Measurements from ENCODE around the gene CNTNAP2. TPM values are rescaled to one million over a fixed set of nuclear protein-coding genes. Genes with fewer than 3 reads are reported as not detected.

CNTNAP2 gene
- total RNA-seq, 1 experiment from 2014 or later: 64.5 TPM

GRCh38 chr7:147765301-147765700 lies 1648.7 kb downstream of the CNTNAP2 start:
- Mint-ChIP-seq H3K4me1 (no peaks in the 10 kb centered on the region), H3K4me3 (no peak overlapping the region), H3K36me3 (ENCODE audit: insufficient read depth in 1 of 3, low read depth in 3 of 3) (no peaks in the 10 kb centered on the region), H3K27ac (no peak overlapping the region), H3K27me3 (ENCODE audit: low read depth) (no peaks in the 10 kb centered on the region), H3K9me3 (no peaks in the 10 kb centered on the region)
- H2AFZ ChIP-seq (ENCODE audit: low read length): no peak overlapping the region
- H3K27me3 ChIP-seq (ENCODE audit: insufficient read depth, low read length): no peaks in the 10 kb centered on the region
- DNase-seq: no peak
- H3K23ac ChIP-seq (ENCODE audit: insufficient read length, low read depth, low read length): no peak overlapping the region
- H3K18ac ChIP-seq (ENCODE audit: insufficient read length, low read depth, low read length): no peak overlapping the region
- no peak overlapping the region for H3K56ac ChIP-seq (ENCODE audit: insufficient read length, low read depth, low read length)
- H3K9ac ChIP-seq (ENCODE audit: extremely low read depth, insufficient read length, low read length): no peak overlapping the region
- WGBS (ENCODE audit: extremely low coverage, insufficient read length, low lambda C conversion rate): no CpG with 5 or more reads among the region's 4 CpGs
- H2BK120ac ChIP-seq (ENCODE audit: low read depth, low read length, poor library complexity, severe bottlenecking): no peak overlapping the region
- no peaks in the 10 kb centered on the region for H3K79me2 ChIP-seq (ENCODE audit: insufficient read depth, low read length)
- H4K8ac ChIP-seq (replicated peaks; ENCODE audit: insufficient read length, low read depth, low read length): no peak overlapping the region
- no peaks in the 10 kb centered on the region for H3K79me1 ChIP-seq (ENCODE audit: insufficient read depth, low read depth, low read length, poor library complexity, severe bottlenecking)
- H4K91ac ChIP-seq (ENCODE audit: insufficient read length, low read depth, low read length): no peak overlapping the region
- no peak overlapping the region for H2AK5ac ChIP-seq (ENCODE audit: insufficient read length, low read length)
- no peaks in the 10 kb centered on the region for H3K23me2 ChIP-seq (ENCODE audit: insufficient read length, low read depth, low read length, poor library complexity, severe bottlenecking)
- no peak for TF ChIP-seq CTCF (conservative IDR thresholded peaks at IDR 0.05)
- no peaks in the 10 kb centered on the region for H3K9me3 ChIP-seq (ENCODE audit: control insufficient read depth, low read depth, low read length)
- no peak overlapping the region for H2BK5ac ChIP-seq (ENCODE audit: insufficient read length, low read length)
- H4K20me1 ChIP-seq (ENCODE audit: control insufficient read depth, insufficient read depth, insufficient read length): no peaks in the 10 kb centered on the region
- no peak overlapping the region for H3K4ac ChIP-seq (ENCODE audit: low read depth, low read length)
- H3T11ph ChIP-seq (ENCODE audit: low read length): no peak overlapping the region
- H4K5ac ChIP-seq (ENCODE audit: insufficient read length, low read depth, low read length): no peak overlapping the region
- H2BK15ac ChIP-seq (ENCODE audit: low read depth, low read length): no peak overlapping the region
- no peaks in the 10 kb centered on the region for H3K4me1 ChIP-seq (ENCODE audit: insufficient read depth, low read length)
- H3K4me2 ChIP-seq (ENCODE audit: insufficient read depth, insufficient read length, low read length): no peak overlapping the region
- no peak overlapping the region for H2BK12ac ChIP-seq (ENCODE audit: insufficient read length, low read depth, low read length)
- H3K14ac ChIP-seq (ENCODE audit: insufficient read depth, low read length): no peak overlapping the region
- H3K27ac ChIP-seq (ENCODE audit: insufficient read length, low read depth, low read length): no peak overlapping the region
- no peak overlapping the region for H2BK20ac ChIP-seq (ENCODE audit: low read depth, low read length, poor library complexity, severe bottlenecking)
